HUES48 (cell line): ENCODE data around the gene UBALD2.
"Not testable (repeated sequence)": the region's sequence is repeated elsewhere in the genome, so short reads cannot be mapped to it uniquely, and the experiment has no call there.

Experiments
- H3K27ac ChIP-seq: one replicate; pipeline ENCODE4 v1.7.0; 2013; ENCODE audit warnings: low read depth, low read length, inconsistent platforms
- H3K27me3 ChIP-seq: 2 replicates; pipeline ENCODE4 v1.6.1; 2013; ENCODE audit warnings: mild to moderate bottlenecking, low read length; ENCODE audit not compliant: control insufficient read depth, insufficient read depth
- H3K36me3 ChIP-seq: 2 replicates; pipeline ENCODE4 v1.6.1; 2013; ENCODE audit warnings: low read length; ENCODE audit not compliant: control insufficient read depth, insufficient read depth
- H3K4me1 ChIP-seq: 2 replicates; pipeline ENCODE4 v1.6.1; 2013; ENCODE audit warnings: mild to moderate bottlenecking, low read length; ENCODE audit not compliant: control insufficient read depth, insufficient read depth
- H3K4me3 ChIP-seq: 2 replicates; pipeline ENCODE4 v1.5.1; 2013; ENCODE audit warnings: mild to moderate bottlenecking, low read depth, low read length
- H3K9ac ChIP-seq: 2 replicates; pipeline ENCODE4 v1.6.1; 2013; ENCODE audit warnings: mild to moderate bottlenecking, low read depth, low read length, moderate library complexity
- H3K9me3 ChIP-seq: 2 replicates; pipeline ENCODE4 v1.6.1; 2013; ENCODE audit warnings: low read length; ENCODE audit not compliant: control insufficient read depth, insufficient read depth

The UBALD2 gene

DNA sequence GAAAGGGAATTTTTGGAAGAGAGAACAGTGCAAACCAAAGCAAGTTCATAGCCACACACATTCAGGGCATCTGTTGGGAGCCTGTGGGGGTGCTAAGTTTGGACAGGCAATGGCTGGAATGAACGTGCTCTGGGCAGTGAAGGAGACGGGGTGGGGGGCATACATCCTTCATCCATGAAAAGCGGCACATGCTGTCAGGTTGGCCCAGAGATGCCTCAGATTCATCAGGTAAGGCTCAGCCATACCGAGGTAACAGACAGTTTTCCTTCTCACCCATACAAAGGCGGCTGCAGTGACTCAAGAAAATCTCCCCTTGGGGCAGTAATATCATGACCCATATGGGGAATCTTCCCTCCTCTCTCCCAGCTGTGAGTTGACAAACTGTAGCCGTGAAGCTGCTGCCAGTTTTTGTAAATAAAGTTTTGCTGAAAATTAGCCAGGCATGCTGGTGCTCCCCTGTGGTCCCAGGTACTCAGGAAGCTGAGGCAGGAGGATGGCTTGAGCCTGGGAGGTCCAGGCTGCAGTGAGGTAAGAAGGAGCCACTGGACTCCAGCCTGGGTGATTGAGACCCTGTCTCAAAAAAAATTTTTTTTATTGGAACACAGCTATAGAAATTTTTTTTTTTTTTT lies 9.2 kb upstream of the UBALD2 start:
- no peaks in the 10 kb centered on the region for H3K36me3 ChIP-seq
- no peaks in the 10 kb centered on the region for H3K27me3 ChIP-seq
- H3K4me3 ChIP-seq = no peak overlapping the region
- H3K27ac ChIP-seq = no peak overlapping the region
- no peak overlapping the region for H3K9ac ChIP-seq
- peaks cover 6% of the 10 kb centered on the region for H3K4me1 ChIP-seq
- H3K9me3 ChIP-seq = no peaks in the 10 kb centered on the region

DNA sequence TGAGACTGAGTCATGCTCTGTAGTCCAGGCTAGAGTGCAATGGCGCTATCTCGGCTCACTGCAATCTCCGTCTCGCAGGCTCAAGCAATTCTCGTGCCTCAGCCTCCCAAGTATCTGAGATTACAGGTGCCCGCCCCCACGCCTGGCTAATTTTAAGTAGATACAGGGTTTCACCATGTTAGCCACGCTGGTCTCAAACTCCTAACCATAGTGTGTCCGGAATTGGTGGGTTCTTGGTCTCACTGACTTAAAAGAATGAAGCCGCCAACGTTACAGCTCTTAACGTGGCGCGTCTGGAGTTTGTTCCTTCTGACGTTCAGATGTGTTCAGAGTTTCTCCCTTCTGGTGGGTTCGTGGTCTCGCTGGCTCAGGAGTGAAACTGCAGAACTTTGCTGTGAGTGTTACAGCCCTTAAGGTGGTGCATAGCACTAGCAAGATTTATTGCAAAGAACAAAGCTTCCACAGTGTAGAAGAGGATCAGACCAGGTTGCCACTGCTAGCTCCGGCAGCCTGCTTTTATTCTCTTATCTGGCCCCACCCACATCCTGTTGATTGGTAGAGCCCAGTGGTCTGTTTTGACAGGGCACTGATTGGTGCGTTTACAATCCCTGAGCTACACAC lies 8.6 kb upstream of the UBALD2 start:
- not testable (repeated sequence) for H3K4me3 ChIP-seq, H3K4me1 ChIP-seq, H3K9ac ChIP-seq, H3K27ac ChIP-seq, H3K27me3 ChIP-seq, H3K9me3 ChIP-seq, H3K36me3 ChIP-seq

DNA sequence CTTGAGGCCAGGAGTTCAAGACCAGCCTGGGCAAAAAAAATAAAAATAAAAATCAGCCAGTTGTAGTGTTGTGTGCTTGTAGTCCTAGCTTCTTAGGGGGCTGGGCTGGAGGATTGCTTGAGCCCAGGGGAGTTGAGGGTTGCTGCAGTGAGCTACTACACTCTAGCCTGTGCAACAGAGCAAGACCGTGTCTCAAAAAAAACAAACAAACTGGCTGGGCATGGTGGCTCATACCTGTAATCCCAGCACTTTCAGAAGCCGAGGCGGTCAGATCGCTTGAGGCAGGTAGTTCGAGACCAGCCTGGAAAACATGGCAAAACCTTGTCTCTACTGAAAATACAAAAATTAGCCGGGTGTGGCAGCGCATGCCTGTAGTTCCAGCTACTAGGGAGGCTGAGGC lies 4.9 kb upstream of the UBALD2 start:
- no peak overlapping the region for H3K9ac ChIP-seq
- H3K27ac ChIP-seq = no peak overlapping the region
- H3K4me3 ChIP-seq = no peak overlapping the region
- H3K4me1 ChIP-seq = peaks cover 16% of the 10 kb centered on the region
- H3K27me3 ChIP-seq = no peaks in the 10 kb centered on the region
- no peaks in the 10 kb centered on the region for H3K9me3 ChIP-seq
- H3K36me3 ChIP-seq = no peaks in the 10 kb centered on the region

DNA sequence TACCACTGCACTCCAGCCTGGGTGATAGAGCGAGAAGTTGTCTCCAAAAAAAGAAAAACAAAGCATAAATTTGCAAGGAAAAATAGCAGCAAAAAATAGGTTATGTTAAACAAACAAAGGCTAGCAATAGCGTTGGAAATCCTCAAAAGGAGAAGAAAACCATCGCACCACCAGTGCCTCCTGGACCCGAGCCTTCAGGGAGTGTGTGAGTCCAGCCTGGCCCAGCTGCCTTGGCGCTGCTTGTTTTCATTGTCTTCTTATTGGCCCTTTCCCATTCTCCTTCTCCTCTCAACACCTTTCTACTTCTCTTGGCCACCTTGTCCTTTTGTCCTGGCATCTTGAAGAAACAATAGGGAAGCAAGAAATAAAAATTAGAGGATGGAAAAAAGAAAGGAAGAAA lies 4.5 kb upstream of the UBALD2 start:
- Histone ChIP-seq H3K4me3 (no peak overlapping the region), H3K4me1 (peaks cover 16% of the 10 kb centered on the region), H3K27me3 (no peaks in the 10 kb centered on the region), H3K27ac (no peak overlapping the region), H3K9ac (no peak overlapping the region), H3K9me3 (no peaks in the 10 kb centered on the region), H3K36me3 (no peaks in the 10 kb centered on the region)

DNA sequence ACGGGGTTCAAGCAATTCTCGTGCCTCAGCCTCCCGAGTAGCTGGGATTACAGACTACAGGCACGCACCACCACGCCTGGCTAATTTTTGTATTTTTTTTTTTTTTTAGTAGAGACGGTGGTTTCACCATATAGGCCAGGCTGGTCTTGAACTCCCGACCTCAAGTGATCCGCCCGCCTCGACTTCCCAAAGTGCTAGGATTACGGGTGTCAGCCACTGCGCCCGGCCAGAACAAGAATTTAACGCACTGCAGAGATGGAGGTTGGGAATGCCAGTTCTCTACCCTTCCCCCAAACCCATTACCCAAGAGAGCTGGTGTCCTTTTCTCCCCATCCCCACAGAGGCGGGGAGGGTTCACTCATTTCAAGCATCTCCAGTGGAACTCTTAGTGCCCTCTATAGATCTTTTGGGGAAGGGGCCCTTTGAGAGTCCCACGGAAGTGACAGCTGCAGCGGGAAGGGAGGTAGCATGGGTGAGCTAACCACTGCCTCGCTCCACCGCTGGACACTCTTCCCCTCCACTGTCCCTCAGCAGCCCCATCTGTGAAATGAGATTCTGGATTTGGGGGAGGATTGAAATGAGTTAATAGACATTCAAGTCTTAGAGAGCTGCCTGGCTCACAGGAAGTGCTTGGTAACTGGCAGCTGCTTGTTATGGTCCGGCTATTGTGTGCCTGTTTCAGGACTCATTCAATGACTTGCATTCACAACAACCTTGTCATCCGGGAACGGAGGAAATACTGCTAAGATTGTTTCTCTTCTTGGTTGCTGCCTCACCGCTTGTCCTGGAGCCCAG lies 3.5 kb upstream of the UBALD2 start:
- peaks cover 20% of the 10 kb centered on the region for H3K4me1 ChIP-seq
- H3K9me3 ChIP-seq = no peaks in the 10 kb centered on the region
- no peaks in the 10 kb centered on the region for H3K36me3 ChIP-seq
- H3K27me3 ChIP-seq = no peaks in the 10 kb centered on the region
- no peak overlapping the region for H3K27ac ChIP-seq
- H3K4me3 ChIP-seq = no peak overlapping the region
- H3K9ac ChIP-seq = no peak overlapping the region

DNA sequence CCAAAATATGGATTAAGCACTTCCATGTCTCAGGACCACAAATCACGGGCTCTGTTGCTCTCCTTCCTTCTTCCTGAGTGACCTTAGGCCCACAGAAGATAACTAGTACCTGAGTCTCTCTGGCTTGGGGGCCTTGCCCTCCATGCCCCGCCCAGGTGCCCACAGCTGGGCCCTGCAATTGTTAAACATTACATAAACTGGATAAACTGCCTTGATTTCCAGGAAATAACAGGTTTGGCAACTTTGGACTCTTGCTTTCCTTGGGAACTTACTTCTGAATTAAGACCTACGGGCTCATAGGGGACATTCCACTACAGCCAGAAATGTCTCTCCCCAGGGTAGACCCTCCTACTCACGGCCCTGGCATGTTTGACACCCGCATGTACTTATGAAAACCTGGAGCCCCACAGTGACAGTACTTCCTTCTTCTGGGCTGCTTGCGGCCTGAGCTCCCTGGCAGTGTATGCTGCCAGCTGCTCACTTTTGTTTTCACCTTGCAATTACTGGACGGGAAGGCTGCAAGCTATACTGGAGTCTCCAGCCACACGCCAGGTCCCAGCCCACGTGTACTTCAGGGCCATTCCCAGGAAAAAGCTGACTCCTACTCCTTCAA lies 2.3 kb upstream of the UBALD2 start:
- Histone ChIP-seq H3K27me3 (no peaks in the 10 kb centered on the region), H3K4me3 (no peak overlapping the region), H3K36me3 (no peaks in the 10 kb centered on the region), H3K27ac (no peak overlapping the region), H3K4me1 (peaks cover 27% of the 10 kb centered on the region), H3K9ac (no peak overlapping the region), H3K9me3 (no peaks in the 10 kb centered on the region)

DNA sequence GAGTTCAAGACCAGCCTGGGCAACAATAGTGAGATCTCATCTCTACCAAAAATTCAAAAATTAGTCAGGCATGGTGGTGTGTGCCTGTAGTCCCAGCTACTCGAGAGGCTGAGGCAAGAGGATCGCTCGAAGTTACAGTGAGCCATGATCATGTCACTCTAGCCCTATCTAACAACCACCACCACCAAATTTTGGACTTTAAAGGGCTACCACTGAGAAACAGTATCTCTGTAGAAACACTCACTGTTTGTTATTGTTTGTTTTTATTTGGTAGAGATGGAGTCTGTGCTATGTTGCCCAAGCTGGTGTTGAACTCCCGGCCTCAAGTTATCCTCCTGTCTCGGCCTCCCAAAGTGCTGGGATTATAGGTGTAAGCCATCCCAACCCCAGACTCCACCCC lies 1.3 kb upstream of the UBALD2 start:
- no peak overlapping the region for H3K27ac ChIP-seq
- no peaks in the 10 kb centered on the region for H3K36me3 ChIP-seq
- H3K9me3 ChIP-seq = no peaks in the 10 kb centered on the region
- H3K4me3 ChIP-seq = no peak overlapping the region
- H3K4me1 ChIP-seq = peaks cover 31% of the 10 kb centered on the region
- no peak overlapping the region for H3K9ac ChIP-seq
- no peaks in the 10 kb centered on the region for H3K27me3 ChIP-seq

DNA sequence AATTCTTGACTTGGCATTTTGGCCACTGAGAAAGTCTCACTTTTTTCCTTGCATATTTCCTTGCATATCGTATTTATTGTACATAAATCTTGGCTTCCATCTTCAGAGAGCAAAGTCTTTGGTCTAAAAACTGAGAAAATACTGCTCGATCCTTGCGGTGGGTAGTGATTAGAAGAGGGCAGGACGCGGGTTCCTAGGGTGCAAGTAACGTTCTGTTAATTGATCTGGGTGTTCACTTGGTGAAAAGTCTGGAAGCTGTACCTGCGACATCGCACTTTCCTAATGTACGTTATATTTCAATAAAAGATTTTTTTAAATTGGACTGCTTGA lies 758 bp upstream of the UBALD2 start:
- peak overlapping the region; percentile 26; the same call in 1 of the 2 replicates for H3K4me3 ChIP-seq
- peaks cover 33% of the 10 kb centered on the region for H3K4me1 ChIP-seq
- H3K9ac ChIP-seq = no peak overlapping the region
- H3K27me3 ChIP-seq = no peaks in the 10 kb centered on the region
- H3K36me3 ChIP-seq = no peaks in the 10 kb centered on the region
- no peaks in the 10 kb centered on the region for H3K9me3 ChIP-seq
- peak overlapping the region; percentile 69 for H3K27ac ChIP-seq

DNA sequence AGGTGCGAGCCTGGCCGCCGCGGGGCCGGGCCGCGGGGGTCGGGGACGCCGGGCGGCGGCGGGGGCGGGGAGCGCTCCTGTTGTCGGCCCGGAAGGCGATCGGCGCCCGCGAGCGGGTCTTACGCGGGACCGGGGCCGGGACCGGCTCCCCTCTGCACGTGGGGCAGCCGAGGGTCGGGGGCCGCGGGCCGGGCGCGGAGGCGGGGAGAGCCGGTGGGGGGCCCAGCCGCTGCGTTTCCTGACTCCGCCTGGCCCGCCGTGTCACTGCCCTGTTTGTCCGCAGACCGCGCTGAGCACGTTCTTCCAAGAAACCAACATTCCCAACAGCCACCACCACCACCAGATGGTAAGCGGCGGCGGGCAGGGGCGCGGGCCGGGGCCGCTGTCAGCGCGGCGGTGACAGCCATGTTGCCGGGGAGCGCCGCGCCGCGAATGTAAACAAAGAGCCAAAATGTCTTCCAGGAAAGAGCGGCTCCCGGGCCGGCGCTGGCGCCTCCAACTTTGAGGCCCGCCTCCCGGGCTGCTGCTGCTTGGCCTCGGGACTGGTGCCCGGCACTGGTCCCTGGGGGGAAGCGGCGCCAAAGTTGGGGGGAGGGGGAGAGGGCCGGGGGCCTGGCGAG lies 586 bp downstream of the UBALD2 start:
- Histone ChIP-seq H3K36me3 (0 out of 2 replicates have a peak, but pooled peaks cover under 1% of the 10 kb centered on the region), H3K9ac (peak overlapping the region; percentile 50; the same call in 1 of the 2 replicates), H3K27ac (peak overlapping the region; percentile 81), H3K4me3 (peak overlapping the region; percentile 84), H3K27me3 (no peaks in the 10 kb centered on the region), H3K4me1 (peaks cover 32% of the 10 kb centered on the region), H3K9me3 (no peaks in the 10 kb centered on the region)

DNA sequence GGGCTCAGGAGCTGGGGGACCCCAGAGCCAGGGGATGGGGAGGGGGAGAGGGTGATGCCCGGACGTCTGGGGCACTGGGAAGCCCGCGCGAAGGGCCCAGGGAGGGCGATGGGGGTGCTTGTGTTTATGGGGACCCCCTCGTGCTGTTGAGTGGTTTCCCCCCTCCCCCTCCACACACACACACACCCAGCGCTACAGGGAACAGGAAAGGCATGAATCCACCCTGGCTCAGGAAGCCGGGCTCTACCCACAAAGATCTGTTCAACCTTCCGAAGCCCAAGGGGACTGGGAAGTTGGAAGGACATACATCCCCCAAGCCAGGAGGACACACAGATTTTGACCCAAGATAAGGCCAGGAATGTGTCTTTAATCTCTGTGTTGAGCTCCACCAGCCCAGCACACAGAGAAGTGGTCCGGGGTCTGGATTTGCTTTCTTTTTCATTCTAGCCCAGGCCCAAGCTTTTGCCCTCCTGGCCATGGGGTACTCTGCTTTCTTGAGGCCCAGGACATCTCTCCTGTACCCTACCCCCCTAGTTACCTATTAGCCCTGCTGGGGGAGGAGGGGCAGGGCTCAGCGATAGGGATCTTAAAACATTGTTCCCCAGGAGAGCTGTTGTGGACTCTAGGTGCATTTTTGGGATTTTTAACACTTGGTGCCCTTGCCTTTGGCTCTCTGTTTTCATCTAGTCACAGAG lies 1.2 kb downstream of the UBALD2 start:
- H3K9ac ChIP-seq = peak overlapping the region; percentile 48; the same call in 1 of the 2 replicates
- H3K27ac ChIP-seq = peak overlapping the region; percentile 81
- H3K27me3 ChIP-seq = no peaks in the 10 kb centered on the region
- 0 out of 2 replicates have a peak, but pooled peaks cover 3% of the 10 kb centered on the region for H3K36me3 ChIP-seq
- H3K4me3 ChIP-seq = peak overlapping the region; percentile 84
- H3K4me1 ChIP-seq = peaks cover 32% of the 10 kb centered on the region
- no peaks in the 10 kb centered on the region for H3K9me3 ChIP-seq
